Measurements from ENCODE around the gene KCNK3. TPM values are rescaled to one million over a fixed set of nuclear protein-coding genes. Genes with fewer than 3 reads are reported as not detected.
A peak's percentile ranks its signal among the peaks of the same experiment; 100 is the strongest.

KCNK3 gene
- total and polyA plus RNA-seq, 2 of the 13 experiments (the other 11 are each of a cell fraction or from before 2014, with no cell fraction given), result not detected

DNA sequence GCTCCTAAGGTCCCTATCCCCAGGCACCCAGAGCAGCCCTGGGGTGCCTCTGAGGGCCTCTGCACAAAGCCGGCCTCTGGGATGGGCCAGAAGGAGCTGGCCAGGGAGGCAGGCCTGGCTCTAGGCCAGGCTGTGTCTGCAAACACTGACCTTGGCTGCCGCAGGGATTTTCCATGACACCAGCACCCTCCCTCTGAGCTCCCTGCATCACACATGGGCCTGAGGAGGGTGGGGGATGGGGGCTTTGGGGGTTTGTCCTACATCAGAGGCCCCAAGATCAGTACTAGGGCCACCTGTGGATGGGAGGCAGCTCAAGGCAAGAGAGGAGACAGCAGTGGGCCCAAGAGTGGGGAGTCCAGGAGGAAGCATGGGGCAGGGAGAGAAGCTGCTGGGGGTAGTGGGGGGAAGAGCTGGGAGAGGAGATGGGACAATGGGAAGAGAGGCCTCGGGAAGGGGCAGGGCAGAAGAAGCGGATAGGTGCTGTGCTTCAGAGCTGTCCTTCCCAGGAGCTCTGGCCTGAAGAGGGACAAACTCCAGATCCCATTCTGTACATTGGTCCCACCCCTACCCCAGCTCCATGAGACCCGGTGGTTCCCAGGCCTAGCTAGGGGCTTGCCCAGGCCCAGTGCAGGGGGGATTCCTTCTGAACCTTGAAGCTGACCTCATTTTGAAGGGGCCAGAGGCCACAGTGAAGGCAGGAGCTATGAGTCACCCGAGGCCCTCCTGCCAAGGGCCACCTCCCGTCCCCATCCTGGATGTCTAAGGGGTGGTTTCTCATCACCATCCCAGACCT, 28.0 kb downstream of the KCNK3 start (continued):
- TF ChIP-seq, protein P1, sequence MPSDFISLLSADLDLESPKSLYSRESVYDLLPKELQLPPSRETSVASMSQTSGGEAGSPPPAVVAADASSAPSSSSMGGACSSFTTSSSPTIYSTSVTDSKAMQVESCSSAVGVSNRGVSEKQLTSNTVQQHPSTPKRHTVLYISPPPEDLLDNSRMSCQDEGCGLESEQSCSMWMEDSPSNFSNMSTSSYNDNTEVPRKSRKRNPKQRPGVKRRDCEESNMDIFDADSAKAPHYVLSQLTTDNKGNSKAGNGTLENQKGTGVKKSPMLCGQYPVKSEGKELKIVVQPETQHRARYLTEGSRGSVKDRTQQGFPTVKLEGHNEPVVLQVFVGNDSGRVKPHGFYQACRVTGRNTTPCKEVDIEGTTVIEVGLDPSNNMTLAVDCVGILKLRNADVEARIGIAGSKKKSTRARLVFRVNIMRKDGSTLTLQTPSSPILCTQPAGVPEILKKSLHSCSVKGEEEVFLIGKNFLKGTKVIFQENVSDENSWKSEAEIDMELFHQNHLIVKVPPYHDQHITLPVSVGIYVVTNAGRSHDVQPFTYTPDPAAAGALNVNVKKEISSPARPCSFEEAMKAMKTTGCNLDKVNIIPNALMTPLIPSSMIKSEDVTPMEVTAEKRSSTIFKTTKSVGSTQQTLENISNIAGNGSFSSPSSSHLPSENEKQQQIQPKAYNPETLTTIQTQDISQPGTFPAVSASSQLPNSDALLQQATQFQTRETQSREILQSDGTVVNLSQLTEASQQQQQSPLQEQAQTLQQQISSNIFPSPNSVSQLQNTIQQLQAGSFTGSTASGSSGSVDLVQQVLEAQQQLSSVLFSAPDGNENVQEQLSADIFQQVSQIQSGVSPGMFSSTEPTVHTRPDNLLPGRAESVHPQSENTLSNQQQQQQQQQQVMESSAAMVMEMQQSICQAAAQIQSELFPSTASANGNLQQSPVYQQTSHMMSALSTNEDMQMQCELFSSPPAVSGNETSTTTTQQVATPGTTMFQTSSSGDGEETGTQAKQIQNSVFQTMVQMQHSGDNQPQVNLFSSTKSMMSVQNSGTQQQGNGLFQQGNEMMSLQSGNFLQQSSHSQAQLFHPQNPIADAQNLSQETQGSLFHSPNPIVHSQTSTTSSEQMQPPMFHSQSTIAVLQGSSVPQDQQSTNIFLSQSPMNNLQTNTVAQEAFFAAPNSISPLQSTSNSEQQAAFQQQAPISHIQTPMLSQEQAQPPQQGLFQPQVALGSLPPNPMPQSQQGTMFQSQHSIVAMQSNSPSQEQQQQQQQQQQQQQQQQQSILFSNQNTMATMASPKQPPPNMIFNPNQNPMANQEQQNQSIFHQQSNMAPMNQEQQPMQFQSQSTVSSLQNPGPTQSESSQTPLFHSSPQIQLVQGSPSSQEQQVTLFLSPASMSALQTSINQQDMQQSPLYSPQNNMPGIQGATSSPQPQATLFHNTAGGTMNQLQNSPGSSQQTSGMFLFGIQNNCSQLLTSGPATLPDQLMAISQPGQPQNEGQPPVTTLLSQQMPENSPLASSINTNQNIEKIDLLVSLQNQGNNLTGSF (CRISPR knock-in tag; IDR thresholded peaks at IDR 0.05), result no peak
- TF ChIP-seq, protein P2, sequence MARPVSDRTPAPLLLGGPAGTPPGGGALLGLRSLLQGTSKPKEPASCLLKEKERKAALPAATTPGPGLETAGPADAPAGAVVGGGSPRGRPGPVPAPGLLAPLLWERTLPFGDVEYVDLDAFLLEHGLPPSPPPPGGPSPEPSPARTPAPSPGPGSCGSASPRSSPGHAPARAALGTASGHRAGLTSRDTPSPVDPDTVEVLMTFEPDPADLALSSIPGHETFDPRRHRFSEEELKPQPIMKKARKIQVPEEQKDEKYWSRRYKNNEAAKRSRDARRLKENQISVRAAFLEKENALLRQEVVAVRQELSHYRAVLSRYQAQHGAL (CRISPR knock-in tag; IDR thresholded peaks at IDR 0.05; ENCODE audit: not compliant biosample characterization), result no peak
- TF ChIP-seq, protein P3, sequence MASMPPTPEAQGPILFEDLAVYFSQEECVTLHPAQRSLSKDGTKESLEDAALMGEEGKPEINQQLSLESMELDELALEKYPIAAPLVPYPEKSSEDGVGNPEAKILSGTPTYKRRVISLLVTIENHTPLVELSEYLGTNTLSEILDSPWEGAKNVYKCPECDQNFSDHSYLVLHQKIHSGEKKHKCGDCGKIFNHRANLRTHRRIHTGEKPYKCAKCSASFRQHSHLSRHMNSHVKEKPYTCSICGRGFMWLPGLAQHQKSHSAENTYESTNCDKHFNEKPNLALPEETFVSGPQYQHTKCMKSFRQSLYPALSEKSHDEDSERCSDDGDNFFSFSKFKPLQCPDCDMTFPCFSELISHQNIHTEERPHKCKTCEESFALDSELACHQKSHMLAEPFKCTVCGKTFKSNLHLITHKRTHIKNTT (CRISPR knock-in tag; IDR thresholded peaks at IDR 0.05), result no peak
- TF ChIP-seq JUN (CRISPR knock-in tag; IDR thresholded peaks at IDR 0.05) (no peak), KLF15 (CRISPR knock-in tag; IDR thresholded peaks at IDR 0.05; ENCODE audit: borderline replicate concordance) (no peak), MED1 (CRISPR knock-in tag; IDR thresholded peaks at IDR 0.05) (no peak), PHF20 (CRISPR knock-in tag; IDR thresholded peaks at IDR 0.05) (no peak), ZNF44 (CRISPR knock-in tag; IDR thresholded peaks at IDR 0.05) (no peak), ZNF350 (CRISPR knock-in tag; IDR thresholded peaks at IDR 0.05; ENCODE audit: borderline replicate concordance, low read depth) (peak; percentile 53; the same call in 1 of the 2 replicates), FLYWCH1 (CRISPR knock-in tag; IDR thresholded peaks at IDR 0.05) (no peak), NR2C2 (CRISPR knock-in tag; IDR thresholded peaks at IDR 0.05; ENCODE audit: borderline replicate concordance) (no peak), ZNF549 (CRISPR knock-in tag; IDR thresholded peaks at IDR 0.05) (no peak), ZMYM2 (CRISPR knock-in tag; IDR thresholded peaks at IDR 0.05) (no peak)
- TF ChIP-seq, protein P4, sequence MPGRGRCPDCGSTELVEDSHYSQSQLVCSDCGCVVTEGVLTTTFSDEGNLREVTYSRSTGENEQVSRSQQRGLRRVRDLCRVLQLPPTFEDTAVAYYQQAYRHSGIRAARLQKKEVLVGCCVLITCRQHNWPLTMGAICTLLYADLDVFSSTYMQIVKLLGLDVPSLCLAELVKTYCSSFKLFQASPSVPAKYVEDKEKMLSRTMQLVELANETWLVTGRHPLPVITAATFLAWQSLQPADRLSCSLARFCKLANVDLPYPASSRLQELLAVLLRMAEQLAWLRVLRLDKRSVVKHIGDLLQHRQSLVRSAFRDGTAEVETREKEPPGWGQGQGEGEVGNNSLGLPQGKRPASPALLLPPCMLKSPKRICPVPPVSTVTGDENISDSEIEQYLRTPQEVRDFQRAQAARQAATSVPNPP (CRISPR knock-in tag; IDR thresholded peaks at IDR 0.05), result no peak
- TF ChIP-seq, protein P5, sequence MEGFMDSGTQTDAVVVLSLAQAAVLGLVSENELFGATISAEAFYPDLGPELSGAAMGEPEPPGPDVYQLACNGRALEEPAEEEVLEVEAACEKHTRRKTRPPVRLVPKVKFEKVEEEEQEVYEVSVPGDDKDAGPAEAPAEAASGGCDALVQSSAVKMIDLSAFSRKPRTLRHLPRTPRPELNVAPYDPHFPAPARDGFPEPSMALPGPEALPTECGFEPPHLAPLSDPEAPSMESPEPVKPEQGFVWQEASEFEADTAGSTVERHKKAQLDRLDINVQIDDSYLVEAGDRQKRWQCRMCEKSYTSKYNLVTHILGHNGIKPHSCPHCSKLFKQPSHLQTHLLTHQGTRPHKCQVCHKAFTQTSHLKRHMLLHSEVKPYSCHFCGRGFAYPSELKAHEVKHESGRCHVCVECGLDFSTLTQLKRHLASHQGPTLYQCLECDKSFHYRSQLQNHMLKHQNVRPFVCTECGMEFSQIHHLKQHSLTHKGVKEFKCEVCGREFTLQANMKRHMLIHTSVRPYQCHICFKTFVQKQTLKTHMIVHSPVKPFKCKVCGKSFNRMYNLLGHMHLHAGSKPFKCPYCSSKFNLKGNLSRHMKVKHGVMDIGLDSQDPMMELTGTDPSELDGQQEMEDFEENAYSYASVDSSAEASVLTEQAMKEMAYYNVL (CRISPR knock-in tag; IDR thresholded peaks at IDR 0.05; ENCODE audit: borderline replicate concordance), result no peak; the same call in 1 of the 2 replicates
- TF ChIP-seq, protein P6, sequence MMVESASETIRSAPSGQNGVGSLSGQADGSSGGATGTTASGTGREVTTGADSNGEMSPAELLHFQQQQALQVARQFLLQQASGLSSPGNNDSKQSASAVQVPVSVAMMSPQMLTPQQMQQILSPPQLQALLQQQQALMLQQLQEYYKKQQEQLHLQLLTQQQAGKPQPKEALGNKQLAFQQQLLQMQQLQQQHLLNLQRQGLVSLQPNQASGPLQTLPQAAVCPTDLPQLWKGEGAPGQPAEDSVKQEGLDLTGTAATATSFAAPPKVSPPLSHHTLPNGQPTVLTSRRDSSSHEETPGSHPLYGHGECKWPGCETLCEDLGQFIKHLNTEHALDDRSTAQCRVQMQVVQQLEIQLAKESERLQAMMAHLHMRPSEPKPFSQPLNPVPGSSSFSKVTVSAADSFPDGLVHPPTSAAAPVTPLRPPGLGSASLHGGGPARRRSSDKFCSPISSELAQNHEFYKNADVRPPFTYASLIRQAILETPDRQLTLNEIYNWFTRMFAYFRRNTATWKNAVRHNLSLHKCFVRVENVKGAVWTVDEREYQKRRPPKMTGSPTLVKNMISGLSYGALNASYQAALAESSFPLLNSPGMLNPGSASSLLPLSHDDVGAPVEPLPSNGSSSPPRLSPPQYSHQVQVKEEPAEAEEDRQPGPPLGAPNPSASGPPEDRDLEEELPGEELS (CRISPR knock-in tag; IDR thresholded peaks at IDR 0.05), result no peak

Measured in HepG2 (cell line).